Measurements from ENCODE around the gene ZNF425.
A peak's percentile ranks its signal among the peaks of the same experiment; 100 is the strongest.

Gene ZNF425

DNA sequence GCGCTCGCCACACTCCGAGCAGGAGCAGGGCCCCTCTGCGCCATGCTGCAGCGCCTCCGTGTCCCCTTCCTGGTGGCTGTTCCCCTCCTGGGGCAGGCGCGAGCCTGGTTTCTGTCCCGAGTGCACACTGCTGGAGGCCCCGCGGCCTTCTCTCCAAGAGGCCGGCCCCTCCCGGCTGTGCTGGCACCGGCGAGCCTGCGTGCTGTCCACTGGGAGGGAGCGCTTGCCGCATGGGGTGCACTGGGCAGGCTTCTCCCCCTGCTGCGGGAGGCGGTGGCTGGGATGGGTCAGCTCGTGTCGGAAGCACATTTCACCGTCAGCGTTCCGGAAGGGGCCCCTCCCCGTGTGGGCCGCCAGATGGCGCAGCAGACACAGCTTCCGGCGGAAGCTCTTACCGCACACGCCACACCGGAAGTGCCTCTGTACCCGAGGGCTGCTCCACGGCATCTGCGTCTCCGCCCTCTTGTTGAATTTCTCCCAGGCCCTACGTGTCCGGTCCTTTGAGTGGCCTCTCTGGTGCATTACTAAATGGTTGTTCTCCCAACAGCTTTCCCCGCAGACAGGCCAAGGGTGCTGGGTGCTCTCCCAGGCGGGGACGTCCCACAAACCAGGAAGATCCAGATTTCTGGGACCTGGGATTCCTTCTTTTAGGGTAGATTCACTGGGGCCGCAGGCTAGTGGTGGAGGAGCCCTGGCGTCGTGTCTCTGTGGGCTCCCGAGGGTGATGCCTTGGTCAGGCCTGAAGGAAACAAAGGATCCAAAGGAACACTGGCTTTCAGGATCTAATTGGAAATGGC is 54.3 kb downstream of the ZNF425 start:
- no peaks in the 10 kb centered on the region for H3K9me3 ChIP-seq (ENCODE audit: control insufficient read depth, low read length)
- no peak overlapping the region for H3K23ac ChIP-seq (ENCODE audit: low read length in 2 of 2)
- no peak overlapping the region for H3K14ac ChIP-seq (ENCODE audit: low read length in 2 of 2)
- H3K27me3 ChIP-seq (ENCODE audit: control insufficient read depth in 1 of 2, insufficient read depth in 1 of 2, low read length in 2 of 2): no peaks in the 10 kb centered on the region
- H3K4ac ChIP-seq (ENCODE audit: low read depth in 1 of 2, low read length in 2 of 2): no peak overlapping the region
- no peak overlapping the region for H3K4me2 ChIP-seq (ENCODE audit: low read length, poor library complexity, severe bottlenecking)
- no peak overlapping the region for H2AFZ ChIP-seq (ENCODE audit: low read depth, low read length)
- H2AK5ac ChIP-seq (ENCODE audit: low read length, severe bottlenecking): no peak overlapping the region
- no peak overlapping the region for H4K8ac ChIP-seq (ENCODE audit: low read length)
- no peak overlapping the region for H3K4me3 ChIP-seq (ENCODE audit: insufficient read depth in 1 of 2, low read depth in 1 of 2, low read length in 2 of 2)
- no peak overlapping the region for H3K9ac ChIP-seq (ENCODE audit: low read length)
- no peak overlapping the region for H2BK15ac ChIP-seq (ENCODE audit: low read depth, poor library complexity, severe bottlenecking)
- peaks cover 40 to 46% of the 10 kb centered on the region in 2 experiments for H3K36me3 ChIP-seq (ENCODE audit: control insufficient read depth in 1 of 2, insufficient read depth in 2 of 2, low read depth in 1 of 2, low read length in 2 of 2)
- H2BK120ac ChIP-seq (ENCODE audit: low read depth, low read length): no peak overlapping the region
- H3K27ac ChIP-seq (ENCODE audit: low read length, poor library complexity, severe bottlenecking): no peak overlapping the region
- WGBS: 81% methylated on average over 46 of the region's 46 CpGs
- no peak overlapping the region for H2BK5ac ChIP-seq (ENCODE audit: low read depth, low read length, poor library complexity, severe bottlenecking)
- H4K91ac ChIP-seq (ENCODE audit: low read length): peak overlapping the region; percentile 44
- peaks cover 29% of the 10 kb centered on the region for H3K79me1 ChIP-seq (replicated peaks; ENCODE audit: low read length, poor library complexity, severe bottlenecking)
- H3K4me1 ChIP-seq (ENCODE audit: control insufficient read depth, insufficient read depth, low read depth, low read length): no peaks in the 10 kb centered on the region
- H2BK12ac ChIP-seq (ENCODE audit: low read length in 2 of 2): no peak overlapping the region
- DNase-seq: peak; percentile 11
- no peak overlapping the region for H3K18ac ChIP-seq (ENCODE audit: low read depth in 1 of 2, low read length in 2 of 2)

DNA sequence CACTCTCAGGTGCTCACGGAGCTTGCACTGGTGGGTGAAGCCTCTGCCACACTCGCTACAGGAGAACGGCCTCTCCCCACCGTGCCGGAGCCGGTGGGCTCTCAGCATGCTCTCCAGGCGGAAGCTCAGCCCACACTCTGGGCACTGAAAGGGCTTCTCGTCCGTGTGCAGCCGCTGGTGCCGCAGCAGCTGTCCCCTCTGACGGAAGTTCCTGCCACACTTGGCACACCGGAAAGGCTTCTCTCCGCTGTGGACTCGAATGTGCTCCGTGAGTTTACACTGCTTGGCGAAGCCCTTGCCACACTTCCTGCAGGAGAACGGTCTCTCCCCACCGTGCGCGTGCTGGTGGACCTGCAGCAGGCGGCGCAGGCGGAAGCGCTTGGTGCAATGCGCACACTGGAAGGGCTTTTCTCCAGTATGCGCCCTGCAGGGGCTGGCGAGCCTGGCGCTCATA is 54.9 kb downstream of the ZNF425 start:
- 96% methylated on average over 29 of the region's 29 CpGs for WGBS
- peaks cover 29% of the 10 kb centered on the region for H3K79me1 ChIP-seq (replicated peaks; ENCODE audit: low read length, poor library complexity, severe bottlenecking)
- H3K36me3 ChIP-seq (ENCODE audit: control insufficient read depth in 1 of 2, insufficient read depth in 2 of 2, low read depth in 1 of 2, low read length in 2 of 2): peaks cover 38 to 45% of the 10 kb centered on the region in 2 experiments
- no peak overlapping the region for H3K18ac ChIP-seq (ENCODE audit: low read depth in 1 of 2, low read length in 2 of 2)
- H2AK5ac ChIP-seq (ENCODE audit: low read length, severe bottlenecking): no peak overlapping the region
- H2BK12ac ChIP-seq (ENCODE audit: low read length in 2 of 2): no peak overlapping the region
- DNase-seq: no peak
- H3K4me1 ChIP-seq (ENCODE audit: control insufficient read depth, insufficient read depth, low read depth, low read length): no peaks in the 10 kb centered on the region
- no peak overlapping the region for H3K9ac ChIP-seq (ENCODE audit: low read length)
- no peak overlapping the region for H3K23ac ChIP-seq (ENCODE audit: low read length in 2 of 2)
- H2AFZ ChIP-seq (ENCODE audit: low read depth, low read length): no peak overlapping the region
- H2BK120ac ChIP-seq (ENCODE audit: low read depth, low read length): no peak overlapping the region
- no peak overlapping the region for H3K4ac ChIP-seq (ENCODE audit: low read depth in 1 of 2, low read length in 2 of 2)
- H3K4me2 ChIP-seq (ENCODE audit: low read length, poor library complexity, severe bottlenecking): no peak overlapping the region
- no peak overlapping the region for H2BK15ac ChIP-seq (ENCODE audit: low read depth, poor library complexity, severe bottlenecking)
- no peak overlapping the region for H2BK5ac ChIP-seq (ENCODE audit: low read depth, low read length, poor library complexity, severe bottlenecking)
- H4K91ac ChIP-seq (ENCODE audit: low read length): no peak overlapping the region
- no peaks in the 10 kb centered on the region for H3K9me3 ChIP-seq (ENCODE audit: control insufficient read depth, low read length)
- H4K8ac ChIP-seq (ENCODE audit: low read length): no peak overlapping the region
- H3K27me3 ChIP-seq (ENCODE audit: control insufficient read depth in 1 of 2, insufficient read depth in 1 of 2, low read length in 2 of 2): no peaks in the 10 kb centered on the region
- H3K14ac ChIP-seq (ENCODE audit: low read length in 2 of 2): no peak overlapping the region
- no peak overlapping the region for H3K27ac ChIP-seq (ENCODE audit: low read length, poor library complexity, severe bottlenecking)
- no peak overlapping the region for H3K4me3 ChIP-seq (ENCODE audit: insufficient read depth in 1 of 2, low read depth in 1 of 2, low read length in 2 of 2)

DNA sequence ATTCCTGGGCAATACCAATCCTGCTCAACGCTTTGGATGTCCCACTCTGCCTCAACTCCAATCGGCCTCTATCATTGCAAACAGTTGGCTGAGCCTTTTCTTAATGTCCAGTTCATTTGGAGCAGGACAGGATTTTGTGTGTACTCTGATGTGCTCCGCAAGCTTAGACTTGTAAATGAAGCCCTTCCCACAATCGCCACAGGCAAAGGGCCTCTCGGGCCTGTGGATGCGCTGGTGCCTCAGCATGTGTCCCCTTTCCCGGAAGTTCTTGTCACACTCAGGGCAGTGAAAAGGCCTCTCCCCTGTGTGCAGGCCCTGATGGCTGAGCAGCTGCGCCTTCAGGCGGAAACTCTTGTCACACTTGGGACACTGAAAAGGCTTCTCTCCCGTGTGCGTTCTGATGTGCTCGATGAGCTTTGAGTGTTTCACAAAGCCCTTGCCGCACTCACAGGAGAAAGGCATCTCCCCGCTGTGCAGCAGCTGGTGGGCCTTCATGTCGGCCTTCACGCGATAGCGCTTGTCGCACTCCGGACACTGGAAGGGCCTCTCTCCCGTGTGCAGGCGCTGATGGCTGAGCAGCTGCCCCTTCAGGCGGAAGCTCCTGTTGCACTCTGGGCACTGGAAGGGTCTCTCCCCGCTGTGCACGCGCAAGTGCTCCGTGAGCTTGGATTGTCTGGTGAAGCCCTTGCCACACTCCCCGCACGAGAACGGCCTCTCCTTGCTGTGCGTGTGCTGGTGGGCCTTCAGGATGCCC is 55.6 kb downstream of the ZNF425 start:
- Histone ChIP-seq H3K9me3 (ENCODE audit: control insufficient read depth, low read length) (no peaks in the 10 kb centered on the region), H3K4ac (ENCODE audit: low read depth in 1 of 2, low read length in 2 of 2) (no peak overlapping the region), H2AK5ac (ENCODE audit: low read length, severe bottlenecking) (no peak overlapping the region), H2AFZ (ENCODE audit: low read depth, low read length) (no peak overlapping the region), H3K14ac (ENCODE audit: low read length in 2 of 2) (no peak overlapping the region), H3K18ac (ENCODE audit: low read depth in 1 of 2, low read length in 2 of 2) (no peak overlapping the region), H2BK120ac (ENCODE audit: low read depth, low read length) (no peak overlapping the region), H3K27ac (ENCODE audit: low read length, poor library complexity, severe bottlenecking) (no peak overlapping the region), H3K9ac (ENCODE audit: low read length) (no peak overlapping the region), H2BK5ac (ENCODE audit: low read depth, low read length, poor library complexity, severe bottlenecking) (no peak overlapping the region), H4K8ac (ENCODE audit: low read length) (no peak overlapping the region), H2BK12ac (ENCODE audit: low read length in 2 of 2) (no peak overlapping the region), H4K91ac (ENCODE audit: low read length) (no peak overlapping the region), H3K27me3 (ENCODE audit: control insufficient read depth in 1 of 2, insufficient read depth in 1 of 2, low read length in 2 of 2) (no peaks in the 10 kb centered on the region), H3K4me2 (ENCODE audit: low read length, poor library complexity, severe bottlenecking) (no peak overlapping the region), H3K23ac (ENCODE audit: low read length in 2 of 2) (no peak overlapping the region), H3K79me1 (replicated peaks; ENCODE audit: low read length, poor library complexity, severe bottlenecking) (peaks cover 27% of the 10 kb centered on the region), H3K36me3 (ENCODE audit: control insufficient read depth in 1 of 2, insufficient read depth in 2 of 2, low read depth in 1 of 2, low read length in 2 of 2) (peaks cover 36 to 45% of the 10 kb centered on the region in 2 experiments), H3K4me1 (ENCODE audit: control insufficient read depth, insufficient read depth, low read depth, low read length) (no peaks in the 10 kb centered on the region), H3K4me3 (ENCODE audit: insufficient read depth in 1 of 2, low read depth in 1 of 2, low read length in 2 of 2) (no peak overlapping the region), H2BK15ac (ENCODE audit: low read depth, poor library complexity, severe bottlenecking) (no peak overlapping the region)
- DNase-seq: no peak
- WGBS: 96% methylated on average over 31 of the region's 31 CpGs

DNA sequence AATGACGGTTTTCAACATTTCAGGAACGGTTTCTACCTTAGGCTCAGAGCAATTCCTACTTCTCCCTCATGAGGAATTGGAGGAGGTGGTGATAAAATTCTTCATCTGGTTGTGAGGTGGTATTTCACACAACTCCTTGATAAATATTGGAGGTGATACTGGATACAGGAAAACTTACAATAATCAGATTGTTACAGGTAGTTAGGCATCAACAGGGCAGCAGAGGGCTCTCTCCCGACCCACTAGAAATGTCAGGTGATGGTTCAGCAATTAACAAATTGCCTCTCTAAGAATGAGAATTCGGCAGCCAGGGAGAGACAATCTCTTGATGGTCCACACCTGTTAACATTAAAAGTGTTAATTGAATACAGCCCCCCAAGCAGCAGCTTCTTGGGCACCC is 58.3 kb downstream of the ZNF425 start:
- Histone ChIP-seq H3K9ac (ENCODE audit: low read length) (no peak overlapping the region), H3K23ac (ENCODE audit: low read length in 2 of 2) (no peak overlapping the region), H3K36me3 (ENCODE audit: control insufficient read depth in 1 of 2, insufficient read depth in 2 of 2, low read depth in 1 of 2, low read length in 2 of 2) (peaks cover 34 to 40% of the 10 kb centered on the region in 2 experiments), H2BK120ac (ENCODE audit: low read depth, low read length) (no peak overlapping the region), H3K4me3 (ENCODE audit: insufficient read depth in 1 of 2, low read depth in 1 of 2, low read length in 2 of 2) (no peak overlapping the region), H2BK5ac (ENCODE audit: low read depth, low read length, poor library complexity, severe bottlenecking) (no peak overlapping the region), H3K27ac (ENCODE audit: low read length, poor library complexity, severe bottlenecking) (no peak overlapping the region), H3K4me1 (ENCODE audit: control insufficient read depth, insufficient read depth, low read depth, low read length) (peaks cover 2% of the 10 kb centered on the region), H3K27me3 (ENCODE audit: control insufficient read depth in 1 of 2, insufficient read depth in 1 of 2, low read length in 2 of 2) (no peaks in the 10 kb centered on the region), H2BK15ac (ENCODE audit: low read depth, poor library complexity, severe bottlenecking) (no peak overlapping the region), H3K4ac (ENCODE audit: low read depth in 1 of 2, low read length in 2 of 2) (no peak overlapping the region), H3K79me1 (replicated peaks; ENCODE audit: low read length, poor library complexity, severe bottlenecking) (peaks cover 21% of the 10 kb centered on the region), H2BK12ac (ENCODE audit: low read length in 2 of 2) (no peak overlapping the region), H4K8ac (ENCODE audit: low read length) (no peak overlapping the region), H3K4me2 (ENCODE audit: low read length, poor library complexity, severe bottlenecking) (no peak overlapping the region), H3K18ac (ENCODE audit: low read depth in 1 of 2, low read length in 2 of 2) (no peak overlapping the region), H2AFZ (ENCODE audit: low read depth, low read length) (no peak overlapping the region), H2AK5ac (ENCODE audit: low read length, severe bottlenecking) (no peak overlapping the region), H3K14ac (ENCODE audit: low read length in 2 of 2) (no peak overlapping the region), H4K91ac (ENCODE audit: low read length) (no peak overlapping the region), H3K9me3 (ENCODE audit: control insufficient read depth, low read length) (no peaks in the 10 kb centered on the region)
- WGBS: 90% methylated on average over 2 of the region's 4 CpGs
- no peak for DNase-seq

Data from mesenchymal stem cell (in vitro differentiated cells and primary cell).